ENCODE results near the gene DIPK1C.

DIPK1C gene

DNA sequence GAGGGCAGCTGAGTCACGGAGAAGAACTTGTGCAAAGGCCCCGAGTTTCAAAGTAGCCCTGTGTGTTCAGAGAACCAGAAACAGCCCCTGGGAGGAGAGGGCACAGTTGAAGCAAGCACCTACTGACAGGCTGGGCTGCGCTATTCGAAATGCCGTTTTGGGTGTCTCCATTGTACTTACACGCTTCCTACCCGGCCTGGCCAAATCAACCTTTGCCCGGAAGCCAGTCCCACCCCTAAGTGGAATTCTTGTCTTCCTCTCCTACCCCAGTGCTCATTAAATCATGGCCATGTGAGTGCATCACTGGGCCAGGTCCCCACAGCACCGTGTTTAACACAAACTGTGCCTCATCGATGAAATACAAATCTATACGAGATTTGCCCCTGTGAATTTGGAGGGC lies 6.0 kb downstream of the DIPK1C start:
- no peak for DNase-seq (ENCODE audit: low read depth in 2 of 2)

DNA sequence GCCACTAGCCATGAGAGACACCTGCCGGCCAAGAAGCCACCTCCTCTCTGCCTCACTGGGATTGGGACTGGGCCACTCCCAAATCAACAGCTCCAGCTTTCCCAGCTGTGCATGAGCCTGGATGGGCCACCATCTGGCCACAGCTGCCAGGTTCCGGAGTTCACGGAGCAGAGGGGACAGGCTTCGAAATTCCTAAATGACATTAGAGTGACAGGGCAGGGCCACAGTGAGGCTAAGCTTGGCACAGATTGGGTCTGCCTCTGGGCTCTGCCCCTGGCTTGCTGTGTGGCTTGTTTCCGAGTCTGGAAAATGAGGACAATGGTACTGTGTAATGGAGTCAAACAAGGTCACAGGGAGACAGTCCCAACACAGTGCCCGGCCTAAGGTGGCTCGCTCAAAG lies 6.5 kb downstream of the DIPK1C start:
- no peak for DNase-seq (ENCODE audit: low read depth in 2 of 2)

DNA sequence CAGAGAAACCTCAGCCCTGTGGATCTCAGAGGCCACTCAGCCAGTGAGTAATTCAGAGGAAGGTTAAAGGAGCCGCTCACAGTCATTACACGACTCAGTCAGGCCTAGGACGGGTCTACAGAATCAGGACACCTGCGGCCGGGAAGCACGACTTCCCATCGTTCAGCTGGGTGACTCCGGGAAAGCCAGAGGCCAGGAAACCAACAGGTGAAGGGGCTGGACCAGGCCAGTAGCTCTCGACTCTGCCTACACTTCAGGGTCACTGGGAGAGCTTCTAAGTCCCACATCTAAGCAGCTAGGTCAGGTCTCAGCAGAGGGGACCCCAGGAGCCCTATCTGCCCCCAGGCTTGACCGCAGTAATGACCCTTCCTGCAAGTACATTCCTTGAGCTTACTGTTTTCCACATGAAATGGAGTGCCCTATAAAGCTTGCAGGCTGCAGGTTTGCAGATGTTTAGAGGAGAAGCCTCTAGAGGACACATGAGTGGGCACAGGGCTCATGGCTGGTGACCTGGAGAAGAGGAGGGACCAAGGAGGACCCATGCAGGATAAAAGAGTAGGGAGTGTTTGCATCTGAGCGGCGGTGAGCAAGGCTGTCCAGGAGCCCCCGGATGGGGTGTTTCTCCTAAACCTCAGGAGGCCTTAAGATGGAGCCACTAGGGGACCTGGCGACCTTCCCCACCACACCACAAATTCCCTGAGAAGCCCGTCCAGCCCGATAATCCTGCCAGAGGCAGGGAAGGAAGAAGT lies 9.5 kb downstream of the DIPK1C start:
- no peak for DNase-seq (ENCODE audit: low read depth in 2 of 2)

DNA sequence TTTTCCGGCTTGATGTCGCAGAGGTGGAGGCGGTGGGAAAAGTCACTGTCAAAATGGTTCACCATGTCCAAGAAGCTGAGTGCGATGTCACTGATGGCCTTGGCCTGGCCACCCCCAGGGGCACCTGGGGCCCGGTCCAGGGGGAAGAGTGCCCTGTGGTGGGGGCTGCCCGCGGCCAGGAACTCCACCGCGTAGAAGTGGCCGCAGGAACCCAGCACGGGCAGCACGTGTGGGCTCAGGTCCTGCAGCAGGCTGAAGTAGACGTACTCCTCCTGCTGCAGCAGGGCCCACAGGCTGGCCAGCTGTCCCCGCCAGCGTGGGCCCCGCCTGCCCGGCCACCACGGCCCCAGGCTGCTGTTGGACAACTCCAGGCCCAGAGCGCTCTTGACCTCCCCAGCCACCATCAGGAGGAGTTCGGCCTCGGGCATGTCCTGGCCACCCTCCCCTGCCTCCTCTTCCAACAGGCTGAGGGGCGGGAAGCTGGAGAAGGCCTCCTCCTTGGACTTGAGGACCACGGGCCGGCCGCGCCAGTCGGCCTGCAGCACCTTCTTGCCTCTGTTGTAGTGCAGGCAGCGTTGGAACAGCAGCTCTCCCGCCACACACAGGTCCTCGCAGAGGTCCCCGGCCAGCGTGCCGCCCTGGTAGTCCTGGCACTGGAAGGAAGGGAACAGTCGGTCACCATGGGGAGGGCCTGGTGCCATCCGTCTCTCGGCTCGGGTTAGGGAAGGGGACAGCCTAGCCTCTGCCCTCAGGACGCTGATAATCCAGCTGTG lies 10.3 kb downstream of the DIPK1C start:
- no peak for DNase-seq (ENCODE audit: low read depth in 2 of 2)

DNA sequence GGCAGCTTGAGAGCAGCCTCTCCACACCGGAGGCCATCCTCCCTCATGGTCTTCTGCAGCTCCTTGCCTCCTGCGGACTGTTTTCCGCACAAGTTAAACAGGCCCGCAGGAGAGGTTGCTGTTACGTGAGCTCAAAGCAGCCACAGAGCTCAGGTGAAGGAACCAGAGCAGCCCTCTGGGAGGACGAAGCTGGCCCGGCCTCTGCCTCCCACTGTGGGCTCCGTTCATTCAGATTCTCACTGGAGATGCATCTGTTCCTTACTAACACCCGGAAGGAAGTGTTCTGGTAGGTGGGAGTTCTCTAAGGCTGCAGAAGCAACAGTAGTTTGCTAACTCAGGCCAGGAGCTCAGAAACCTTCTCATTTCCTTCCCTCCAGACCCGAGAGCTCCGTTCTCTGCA lies 10.9 kb downstream of the DIPK1C start:
- DNase-seq (ENCODE audit: low read depth in 2 of 2): no peak

DNA sequence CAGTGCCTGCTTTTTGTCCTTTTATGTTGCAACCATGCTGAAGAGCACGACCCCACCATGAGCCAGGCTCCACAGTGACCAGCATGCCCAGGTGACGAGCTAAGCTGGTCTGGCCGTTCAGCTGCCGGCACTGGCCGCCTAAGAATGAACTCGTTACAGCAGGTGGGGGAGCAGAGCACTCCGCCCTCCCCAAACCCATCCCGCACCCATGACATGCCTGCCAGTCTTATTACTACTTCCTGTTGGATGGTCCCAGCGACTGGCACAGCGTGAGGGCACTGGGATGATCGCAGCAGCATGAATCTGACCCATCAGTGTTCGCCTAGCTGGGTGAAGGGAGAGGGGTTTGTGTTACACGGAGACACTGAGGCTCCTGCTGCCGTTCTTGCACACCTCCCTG lies 11.5 kb downstream of the DIPK1C start:
- DNase-seq (ENCODE audit: low read depth in 2 of 2): no peak

DNA sequence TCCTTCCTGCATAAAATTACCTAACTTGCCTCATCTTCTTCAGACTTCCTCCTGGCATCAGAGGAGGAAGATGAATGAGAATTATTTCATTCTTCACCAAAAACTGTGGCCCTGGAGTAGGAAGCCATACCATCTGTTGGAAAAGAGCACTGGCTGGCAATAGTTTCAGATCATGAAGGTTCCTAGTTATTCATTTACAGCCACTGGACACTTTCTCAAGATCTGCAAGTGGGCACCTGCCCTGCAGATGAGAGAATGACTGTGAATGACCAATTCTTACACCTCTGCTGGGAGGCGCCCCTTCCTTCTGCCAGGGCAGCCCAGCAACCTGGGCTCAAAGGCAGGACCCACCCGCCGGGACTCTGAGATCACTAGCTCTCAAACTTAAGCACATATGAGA lies 13.0 kb downstream of the DIPK1C start:
- DNase-seq (ENCODE audit: low read depth in 2 of 2): no peak

DNA sequence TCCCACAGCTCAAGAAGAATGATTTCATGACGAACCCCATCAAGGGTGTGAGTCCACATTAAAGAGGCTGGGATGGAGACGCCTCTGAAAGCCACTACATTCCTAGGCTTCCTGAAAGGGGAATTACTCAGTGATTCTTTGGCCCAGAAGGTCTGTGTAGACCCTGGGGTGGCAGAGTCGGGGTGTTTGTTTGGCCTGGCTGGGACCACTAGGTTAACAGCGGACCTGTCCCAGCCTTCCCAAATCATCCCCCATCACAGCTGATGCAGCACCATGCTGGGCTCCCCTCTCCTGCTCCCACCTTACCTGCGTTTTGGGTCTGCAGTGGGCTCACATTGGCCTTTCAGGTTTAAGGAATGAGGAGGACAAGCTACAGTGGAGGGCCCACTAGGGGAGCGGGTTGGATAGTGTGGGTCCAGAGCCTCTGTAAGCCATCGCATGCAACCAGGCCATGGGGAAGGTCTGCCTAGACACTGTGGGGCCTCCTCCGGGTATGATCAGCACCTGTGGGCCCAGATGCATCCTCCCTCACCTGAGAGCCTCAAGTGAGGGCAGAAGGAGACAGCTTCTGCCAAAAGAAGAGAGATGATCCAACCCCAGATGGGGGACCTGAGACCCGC lies 16.2 kb downstream of the DIPK1C start:
- DNase-seq (ENCODE audit: low read depth in 2 of 2): no peak

DNA sequence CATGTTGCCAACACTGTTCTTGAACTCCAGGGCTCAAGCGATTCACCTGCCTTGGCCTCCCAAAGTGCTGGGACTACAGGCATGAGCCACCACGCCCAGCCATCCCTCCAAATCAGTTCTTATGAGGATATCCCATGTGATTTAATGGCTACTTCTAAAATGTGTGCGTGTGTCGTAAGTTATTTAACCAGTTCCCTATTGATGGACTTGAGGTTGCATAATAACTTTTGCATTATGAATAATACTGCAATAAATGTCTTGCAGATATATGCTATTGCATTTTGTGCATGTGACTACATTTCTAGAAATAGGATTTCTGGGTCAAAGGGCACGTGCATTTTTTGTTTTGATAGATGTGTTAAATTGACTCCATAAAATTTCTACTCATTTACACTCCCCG lies 19.0 kb downstream of the DIPK1C start:
- no peak for DNase-seq (ENCODE audit: low read depth in 2 of 2)

DNA sequence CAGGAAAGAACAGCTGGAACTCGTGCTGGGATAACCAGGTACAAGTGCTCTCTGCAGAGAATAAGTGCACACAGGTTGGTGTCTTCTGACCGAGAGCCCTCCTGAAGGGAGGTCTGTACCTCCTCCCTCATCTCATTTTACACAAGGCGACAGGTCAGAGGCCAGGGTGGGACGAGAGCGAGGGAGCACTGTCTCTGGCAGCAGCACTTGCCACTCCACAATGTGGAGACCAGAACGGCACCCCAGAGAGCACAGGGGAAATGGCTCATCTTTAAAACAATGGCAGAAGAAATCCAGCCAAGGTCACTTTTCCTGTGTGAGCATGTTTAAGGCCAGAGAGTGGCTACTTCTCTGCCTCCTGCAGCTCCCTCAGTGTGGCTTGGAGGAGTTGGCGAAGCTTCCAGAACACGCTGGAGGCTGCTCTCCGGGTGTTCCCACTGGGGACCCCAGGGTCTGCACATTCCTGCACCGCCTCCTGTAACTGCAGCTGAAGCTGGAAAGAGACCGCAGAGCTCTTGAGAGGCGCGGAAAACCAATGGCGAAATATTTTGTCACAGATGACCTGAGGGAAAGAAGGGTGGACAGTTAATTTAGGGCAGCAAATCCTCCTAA lies 20.8 kb downstream of the DIPK1C start:
- no peak for DNase-seq (ENCODE audit: low read depth in 2 of 2)

DNA sequence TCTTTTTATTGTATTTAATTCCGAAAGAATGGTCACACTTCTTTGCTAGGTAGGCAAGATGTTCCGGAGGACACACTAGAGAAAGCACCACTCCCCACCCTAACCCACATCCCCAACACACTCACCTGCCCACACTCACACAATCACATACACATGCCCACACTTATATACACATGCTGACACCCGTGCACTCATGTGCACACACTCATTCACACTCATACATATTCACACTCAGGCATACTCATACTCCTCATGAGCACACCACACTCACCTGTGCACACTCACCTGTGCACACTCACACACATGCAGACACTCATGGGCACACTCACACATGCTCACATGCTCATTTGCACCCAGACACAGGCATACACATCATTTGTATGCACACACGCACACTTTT lies 21.4 kb downstream of the DIPK1C start:
- no peak for DNase-seq (ENCODE audit: low read depth in 2 of 2)

DNA sequence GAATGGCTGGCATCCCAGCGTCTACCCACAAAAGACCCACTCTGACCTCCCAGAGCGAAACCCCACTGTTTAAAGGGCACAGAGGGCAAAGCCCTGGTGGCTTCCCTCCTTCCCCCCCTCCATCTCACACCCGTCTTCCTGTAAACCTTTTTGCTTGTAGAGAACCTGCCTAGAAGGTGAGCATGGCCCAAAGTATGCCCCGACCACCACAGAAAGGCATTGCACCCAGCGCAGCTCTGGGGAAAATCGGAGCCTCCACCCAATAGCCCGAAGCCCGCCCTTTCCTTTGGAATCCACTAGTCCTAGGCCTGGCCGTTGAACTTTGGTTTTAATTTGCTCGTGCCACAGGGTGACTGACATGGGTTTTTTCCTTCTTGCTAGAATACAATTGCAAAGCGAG lies 22.6 kb downstream of the DIPK1C start:
- no peak for DNase-seq (ENCODE audit: low read depth in 2 of 2)

DNA sequence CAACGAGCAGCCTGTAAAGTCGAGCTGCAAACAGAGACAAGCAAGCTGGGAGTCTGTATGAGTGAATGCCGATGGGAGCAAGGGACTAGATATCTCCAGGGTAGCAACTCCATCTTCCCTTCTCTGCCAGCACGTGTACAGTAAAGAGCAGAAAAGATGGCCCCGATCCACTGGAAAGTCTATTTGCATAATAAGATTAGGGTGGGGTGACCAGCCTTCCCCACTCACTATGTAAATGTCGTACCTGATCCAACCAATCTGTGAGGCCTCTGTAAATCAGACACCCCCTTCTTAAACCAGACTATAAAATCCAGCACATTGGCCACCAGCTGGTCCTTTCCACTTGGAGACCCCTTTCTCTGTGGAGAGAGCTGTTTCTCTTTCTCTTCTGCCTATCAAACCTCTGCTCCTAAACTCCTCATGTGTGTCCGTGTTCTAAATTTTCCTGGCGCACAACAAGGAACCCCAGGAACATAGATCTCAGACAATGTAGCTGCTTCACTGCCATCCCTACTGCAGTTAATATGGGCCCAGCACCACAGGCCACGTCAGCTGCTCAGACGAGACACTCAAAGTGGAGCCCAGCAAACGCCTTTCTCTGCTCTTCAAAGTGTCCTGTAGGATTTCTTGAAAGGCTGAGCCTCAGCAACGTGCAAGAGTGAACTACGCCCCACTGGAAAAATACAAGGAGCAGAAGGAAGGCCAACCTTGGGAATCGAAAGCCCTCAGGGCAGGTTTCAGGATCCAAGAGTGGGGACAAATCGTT lies 26.1 kb downstream of the DIPK1C start:
- no peak for DNase-seq (ENCODE audit: low read depth in 2 of 2)

DNA sequence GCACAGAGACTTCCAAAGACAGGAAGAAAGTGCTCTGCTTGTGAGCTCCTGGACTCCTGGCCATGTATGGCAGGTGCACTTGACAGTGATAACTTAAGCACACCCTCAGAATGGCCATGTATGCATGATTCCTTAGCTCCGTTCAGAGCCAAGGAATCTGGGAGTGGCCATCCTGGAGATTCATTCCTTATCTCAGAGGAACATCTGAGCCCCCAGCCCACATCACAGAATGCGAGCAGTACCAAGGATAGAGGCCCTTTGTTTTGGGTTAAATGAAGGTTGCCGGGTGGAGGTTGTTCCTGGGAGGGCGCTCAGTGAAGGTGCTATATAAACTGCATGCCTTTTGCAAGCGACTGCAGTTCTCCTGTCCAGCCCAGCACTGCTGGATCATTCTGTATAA lies 26.9 kb downstream of the DIPK1C start:
- DNase-seq (ENCODE audit: low read depth in 2 of 2): no peak

DNA sequence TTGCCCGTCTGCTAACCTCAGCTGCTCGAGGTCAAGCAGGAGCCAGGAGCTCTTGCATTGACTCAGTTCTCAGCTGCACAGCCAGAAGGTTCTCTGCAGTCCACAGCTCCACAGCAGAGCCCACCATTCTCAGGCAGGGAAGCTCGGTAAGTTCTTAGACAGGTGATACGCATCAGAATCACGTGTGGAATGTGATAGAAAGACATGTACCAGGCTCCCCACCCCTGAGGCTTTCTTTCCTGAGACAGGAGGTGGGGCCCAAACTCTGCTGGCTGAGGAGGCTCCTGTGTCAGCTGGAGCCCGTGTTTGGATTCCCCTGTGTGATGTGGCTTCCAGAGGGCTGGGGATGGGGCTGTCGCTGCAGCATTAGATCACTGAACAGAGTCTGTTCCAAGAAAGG lies 28.0 kb downstream of the DIPK1C start:
- no peak for DNase-seq (ENCODE audit: low read depth in 2 of 2)

DNA sequence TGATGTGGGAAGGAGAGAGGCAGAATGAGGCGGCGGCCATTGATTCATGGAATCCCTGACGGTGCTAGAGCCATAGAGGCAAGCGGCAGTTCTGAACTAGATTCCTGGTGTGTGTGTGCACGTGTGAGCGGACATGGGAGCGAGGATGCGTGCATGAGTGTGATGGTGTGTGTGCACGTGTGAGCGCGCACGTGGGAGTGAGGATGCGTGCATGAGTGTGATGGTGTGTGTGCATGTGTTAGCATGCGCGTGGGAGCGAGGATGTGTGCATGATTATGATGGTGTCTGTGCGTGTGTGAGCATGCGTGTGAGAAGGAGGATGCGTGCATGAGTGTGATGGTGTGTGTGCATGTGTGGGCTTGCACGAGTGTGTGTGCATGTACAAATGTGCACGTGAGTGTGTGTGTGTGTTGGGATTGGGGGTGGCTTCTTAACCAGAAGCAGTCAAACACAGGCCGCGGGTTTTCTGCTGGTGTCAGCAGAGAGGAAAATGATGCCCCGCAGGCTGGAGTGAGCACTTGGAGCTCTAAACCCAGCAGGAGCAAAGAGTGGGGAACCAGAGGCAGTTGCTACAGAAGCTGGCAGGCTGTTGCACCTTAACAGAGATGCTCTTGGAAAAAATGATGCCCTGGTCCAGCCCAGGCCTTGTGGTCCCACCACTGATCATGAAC lies 29.5 kb downstream of the DIPK1C start:
- DNase-seq (ENCODE audit: low read depth in 2 of 2): no peak

DNA sequence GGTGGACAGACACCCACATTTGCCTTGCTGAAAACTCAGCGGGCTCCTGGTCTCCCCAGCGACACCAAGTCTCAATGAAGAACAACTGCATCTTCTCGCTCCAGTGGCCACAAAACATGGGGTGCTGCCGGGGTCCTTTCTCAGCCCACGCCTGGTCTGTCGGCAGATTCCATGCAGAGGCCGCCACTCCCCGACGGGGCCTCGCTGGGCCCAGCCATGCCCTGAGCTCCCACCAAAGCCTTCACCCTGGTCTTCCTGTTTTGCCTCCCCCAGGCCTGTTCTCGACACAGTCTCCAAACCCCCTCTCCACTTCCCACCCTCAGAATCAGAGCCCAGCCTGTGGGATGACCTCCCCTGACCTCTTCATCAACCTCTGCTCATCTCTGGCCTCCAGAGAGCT lies 31.2 kb downstream of the DIPK1C start:
- DNase-seq (ENCODE audit: low read depth in 2 of 2): no peak

DNA sequence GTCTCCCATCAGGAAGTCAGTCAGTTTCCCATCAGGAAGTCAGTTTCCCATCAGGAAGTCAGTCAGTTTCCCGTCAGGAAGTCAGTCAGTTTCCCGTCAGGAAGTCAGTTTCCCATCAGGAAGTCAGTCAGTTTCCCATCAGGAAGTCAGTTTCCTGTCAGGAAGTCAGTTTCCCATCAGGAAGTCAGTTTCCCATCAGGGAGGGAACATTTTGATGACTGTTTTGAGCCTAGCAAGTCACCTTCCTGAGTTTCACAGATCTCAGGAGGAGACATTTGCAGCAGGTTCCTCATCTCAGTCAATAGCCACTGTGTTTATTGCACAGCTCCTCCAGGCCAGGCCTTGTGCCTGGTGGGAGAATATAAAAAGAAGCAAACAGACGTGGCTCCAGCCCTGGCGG lies 31.9 kb downstream of the DIPK1C start:
- no peak for DNase-seq (ENCODE audit: low read depth in 2 of 2)

DNA sequence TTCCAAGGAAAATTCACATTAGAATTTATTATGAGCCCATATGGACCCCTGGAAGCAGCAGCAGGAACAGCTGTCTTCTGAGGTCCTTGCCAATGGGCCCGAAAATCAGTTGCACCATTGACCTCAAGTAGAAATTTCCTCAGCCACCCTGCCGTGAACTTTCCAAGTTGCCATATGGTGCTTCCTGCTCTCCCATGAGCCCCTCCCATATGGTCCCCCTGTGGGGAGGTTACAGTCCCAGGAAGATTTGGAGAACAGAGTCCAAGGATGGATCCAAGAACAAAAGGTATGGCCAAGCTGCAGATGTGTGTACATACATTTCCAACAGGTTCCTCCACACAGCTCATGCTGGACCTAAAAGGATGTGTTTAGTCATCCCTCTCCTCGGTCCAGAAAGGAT lies 34.6 kb downstream of the DIPK1C start:
- DNase-seq (ENCODE audit: low read depth in 2 of 2): no peak

DNA sequence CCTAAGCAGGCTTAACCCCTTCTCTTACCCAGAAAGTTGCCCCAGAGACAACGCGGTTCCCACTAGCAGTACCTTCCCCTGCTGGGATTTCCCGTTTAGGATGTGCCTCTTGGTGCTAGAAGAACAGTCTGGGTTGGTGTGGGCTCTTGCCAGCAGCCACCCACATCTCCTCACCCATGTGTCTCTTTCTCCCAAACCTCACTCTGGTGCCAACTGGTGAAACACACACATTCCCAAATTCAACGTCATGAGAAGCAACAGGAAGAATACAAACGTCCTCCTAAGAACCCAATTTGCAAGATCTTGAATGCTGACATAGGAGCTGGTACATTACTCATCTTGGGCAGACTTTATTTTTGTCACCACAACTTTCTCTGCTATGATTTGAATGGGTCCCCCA lies 36.2 kb downstream of the DIPK1C start:
- DNase-seq (ENCODE audit: low read depth in 2 of 2): no peak

DNA sequence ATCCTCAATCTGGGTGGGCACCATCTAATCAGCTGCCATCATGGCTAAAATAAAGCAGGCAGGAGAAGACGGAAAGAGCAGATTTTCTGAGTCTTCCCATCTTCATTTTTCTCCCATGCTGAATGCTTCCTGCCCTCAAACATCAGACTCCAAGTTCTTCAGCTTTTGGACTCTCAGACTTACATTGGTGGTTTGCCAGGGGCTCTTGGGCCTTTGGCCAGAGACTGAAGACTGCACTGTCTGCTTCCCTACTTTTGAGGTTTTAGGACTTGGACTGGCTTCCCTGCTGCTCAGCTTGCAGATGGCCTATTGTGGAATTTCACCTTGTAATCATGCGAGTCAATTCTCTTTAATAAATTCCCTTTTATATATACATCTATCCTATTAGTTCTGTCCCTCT lies 36.6 kb downstream of the DIPK1C start:
- no peak for DNase-seq (ENCODE audit: low read depth in 2 of 2)
